ENCODE results near the gene SATB2.

SATB2 gene

DNA sequence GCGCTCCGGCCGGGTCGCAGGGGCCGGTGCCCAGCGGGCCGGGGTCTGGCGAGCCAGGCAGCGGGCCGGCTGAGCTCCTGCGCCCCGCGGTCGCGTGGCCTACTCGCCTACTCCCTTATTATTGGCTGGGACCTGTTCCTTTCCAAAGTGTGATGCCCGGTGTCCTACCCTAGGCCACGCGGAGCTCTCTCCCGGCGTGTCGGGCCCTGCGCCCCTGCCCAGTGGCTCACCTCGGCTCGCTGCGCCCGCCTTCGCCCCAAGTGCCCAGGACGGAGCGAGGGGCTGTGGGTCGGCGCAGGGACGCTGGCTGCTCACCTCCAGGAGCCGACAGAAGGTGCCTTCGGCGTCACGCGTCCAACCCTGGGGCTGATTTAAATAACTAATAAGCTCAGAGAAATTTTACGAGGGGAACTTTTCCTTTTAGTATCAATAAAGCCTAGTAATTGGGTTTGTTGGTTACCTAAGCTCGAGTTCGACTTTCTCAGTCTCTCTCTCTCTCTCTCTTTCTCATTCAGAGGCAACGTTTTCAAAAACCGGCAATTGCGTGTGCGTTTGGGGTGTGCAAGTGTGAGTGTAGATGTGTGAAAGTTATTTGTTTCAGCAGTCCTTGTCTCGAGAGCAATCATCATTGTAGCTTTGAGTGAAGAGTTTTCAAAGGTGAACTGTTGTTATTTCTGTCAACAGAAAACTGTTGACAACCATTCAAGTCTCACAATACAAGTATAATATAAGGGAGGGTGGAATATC is 7.0 kb upstream of the SATB2 start:
- no peak overlapping the region for H3K27ac ChIP-seq
- TF ChIP-seq, protein P1, sequence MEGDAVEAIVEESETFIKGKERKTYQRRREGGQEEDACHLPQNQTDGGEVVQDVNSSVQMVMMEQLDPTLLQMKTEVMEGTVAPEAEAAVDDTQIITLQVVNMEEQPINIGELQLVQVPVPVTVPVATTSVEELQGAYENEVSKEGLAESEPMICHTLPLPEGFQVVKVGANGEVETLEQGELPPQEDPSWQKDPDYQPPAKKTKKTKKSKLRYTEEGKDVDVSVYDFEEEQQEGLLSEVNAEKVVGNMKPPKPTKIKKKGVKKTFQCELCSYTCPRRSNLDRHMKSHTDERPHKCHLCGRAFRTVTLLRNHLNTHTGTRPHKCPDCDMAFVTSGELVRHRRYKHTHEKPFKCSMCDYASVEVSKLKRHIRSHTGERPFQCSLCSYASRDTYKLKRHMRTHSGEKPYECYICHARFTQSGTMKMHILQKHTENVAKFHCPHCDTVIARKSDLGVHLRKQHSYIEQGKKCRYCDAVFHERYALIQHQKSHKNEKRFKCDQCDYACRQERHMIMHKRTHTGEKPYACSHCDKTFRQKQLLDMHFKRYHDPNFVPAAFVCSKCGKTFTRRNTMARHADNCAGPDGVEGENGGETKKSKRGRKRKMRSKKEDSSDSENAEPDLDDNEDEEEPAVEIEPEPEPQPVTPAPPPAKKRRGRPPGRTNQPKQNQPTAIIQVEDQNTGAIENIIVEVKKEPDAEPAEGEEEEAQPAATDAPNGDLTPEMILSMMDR (conservative IDR thresholded peaks at IDR 0.05): no peak

DNA sequence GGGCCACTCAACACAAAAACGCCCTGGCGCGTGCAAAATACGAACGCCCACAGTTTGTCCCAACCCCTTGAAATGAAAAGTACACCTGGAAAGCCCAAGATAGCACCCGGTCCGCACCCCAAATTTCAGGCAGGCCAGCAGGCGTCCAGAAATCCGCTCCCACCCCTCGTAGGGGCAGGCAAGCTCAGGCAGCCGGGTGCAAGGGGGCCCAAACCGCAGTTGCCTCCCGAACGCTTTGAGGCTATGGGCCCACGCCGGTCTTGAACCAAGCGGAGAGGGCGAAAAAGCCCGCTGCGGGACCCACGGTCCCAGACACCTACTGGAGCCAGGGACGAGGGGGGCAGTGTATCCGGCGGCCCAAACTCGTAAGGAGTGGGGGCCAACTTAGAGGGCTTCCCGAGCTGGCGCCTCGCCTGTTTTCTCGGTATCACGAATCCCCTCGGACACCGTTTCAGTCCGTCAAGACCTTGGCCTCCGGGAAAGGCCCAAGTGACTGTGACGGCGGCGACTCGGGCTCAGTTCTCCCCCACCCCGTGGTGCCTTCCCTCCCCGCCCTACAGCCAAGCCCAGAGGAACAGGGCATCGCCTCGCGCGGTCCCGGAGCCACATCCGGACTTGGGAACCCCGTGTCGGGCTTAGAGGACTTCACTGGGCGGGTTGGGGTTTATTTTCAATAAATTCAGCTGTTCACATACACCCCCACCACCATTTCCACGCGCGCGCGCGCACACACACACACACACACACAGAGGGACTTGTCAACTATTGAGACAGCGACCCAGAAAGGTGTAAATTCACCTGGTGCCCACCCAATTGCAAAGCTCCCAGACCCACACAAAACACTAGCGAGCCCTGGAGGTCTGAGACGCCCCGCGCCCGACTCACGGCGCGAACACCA is 6.2 kb upstream of the SATB2 start:
- TF ChIP-seq, protein P1 (conservative IDR thresholded peaks at IDR 0.05): no peak
- no peak overlapping the region for H3K27ac ChIP-seq

- H3K27ac ChIP-seq: no peak overlapping the region
- TF ChIP-seq, protein P1 (conservative IDR thresholded peaks at IDR 0.05): no peak
Observed at GRCh38 chr2:199462956-199463692, 5.4 kb upstream of the SATB2 start.

GRCh38 chr2:199462347-199462955 is 4.7 kb upstream of the SATB2 start:
- no peak overlapping the region for H3K27ac ChIP-seq
- TF ChIP-seq, protein P1 (conservative IDR thresholded peaks at IDR 0.05): no peak

DNA sequence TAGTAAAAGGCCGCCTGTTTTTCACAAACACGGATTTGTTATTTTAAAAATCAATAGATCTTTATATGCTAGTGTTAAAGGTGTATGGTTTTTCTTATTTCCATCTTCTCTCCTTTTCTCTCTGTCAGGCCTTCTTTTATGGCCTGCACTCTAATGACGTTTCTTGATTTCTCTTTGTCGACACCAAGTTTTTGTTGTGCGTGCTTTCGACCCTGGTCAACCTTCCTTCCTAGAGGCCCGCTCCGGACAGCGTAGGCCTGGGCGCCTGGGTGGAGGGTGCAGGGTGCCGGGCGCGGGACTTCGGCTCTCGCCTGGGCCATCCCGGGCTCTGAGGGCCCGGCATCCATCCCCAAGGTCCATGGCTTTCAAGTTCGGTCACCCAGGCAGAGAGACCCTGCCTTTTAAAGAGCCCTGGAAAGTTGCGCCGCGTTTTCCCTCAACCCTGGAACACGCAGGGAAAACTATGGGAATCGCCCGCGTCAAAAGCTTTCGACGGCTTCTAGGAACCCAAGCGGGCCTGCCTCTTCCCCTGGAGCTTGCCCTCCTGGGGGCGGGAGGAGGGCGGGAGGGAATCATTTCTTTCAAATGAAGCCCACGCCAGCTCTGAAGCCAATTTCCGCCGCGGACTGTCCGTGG is 4.1 kb upstream of the SATB2 start:
- H3K27ac ChIP-seq: no peak overlapping the region
- TF ChIP-seq, protein P1 (conservative IDR thresholded peaks at IDR 0.05): no peak

- TF ChIP-seq, protein P1 (conservative IDR thresholded peaks at IDR 0.05): no peak
- no peak overlapping the region for H3K27ac ChIP-seq
Observed at GRCh38 chr2:199460846-199461710, 3.3 kb upstream of the SATB2 start.

Data from VCaP (cell line).